ENCODE measurements around the gene LGR6.
"Not testable (repeated sequence)": the region's sequence is repeated elsewhere in the genome, so short reads cannot be mapped to it uniquely, and the experiment has no call there.

- TF ChIP-seq, protein P1, sequence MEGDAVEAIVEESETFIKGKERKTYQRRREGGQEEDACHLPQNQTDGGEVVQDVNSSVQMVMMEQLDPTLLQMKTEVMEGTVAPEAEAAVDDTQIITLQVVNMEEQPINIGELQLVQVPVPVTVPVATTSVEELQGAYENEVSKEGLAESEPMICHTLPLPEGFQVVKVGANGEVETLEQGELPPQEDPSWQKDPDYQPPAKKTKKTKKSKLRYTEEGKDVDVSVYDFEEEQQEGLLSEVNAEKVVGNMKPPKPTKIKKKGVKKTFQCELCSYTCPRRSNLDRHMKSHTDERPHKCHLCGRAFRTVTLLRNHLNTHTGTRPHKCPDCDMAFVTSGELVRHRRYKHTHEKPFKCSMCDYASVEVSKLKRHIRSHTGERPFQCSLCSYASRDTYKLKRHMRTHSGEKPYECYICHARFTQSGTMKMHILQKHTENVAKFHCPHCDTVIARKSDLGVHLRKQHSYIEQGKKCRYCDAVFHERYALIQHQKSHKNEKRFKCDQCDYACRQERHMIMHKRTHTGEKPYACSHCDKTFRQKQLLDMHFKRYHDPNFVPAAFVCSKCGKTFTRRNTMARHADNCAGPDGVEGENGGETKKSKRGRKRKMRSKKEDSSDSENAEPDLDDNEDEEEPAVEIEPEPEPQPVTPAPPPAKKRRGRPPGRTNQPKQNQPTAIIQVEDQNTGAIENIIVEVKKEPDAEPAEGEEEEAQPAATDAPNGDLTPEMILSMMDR (IDR thresholded peaks at IDR 0.05; ENCODE audit: low read length), result not testable (repeated sequence)
- TF ChIP-seq EZH2phosphoT487 (IDR thresholded peaks at IDR 0.05; ENCODE audit: low read length), result not testable (repeated sequence)
These were observed 47.9 kb upstream of the LGR6 start for GRCh38 chr1:202145744-202146140.

Data from MM.1S (cell line).